ENCODE measurements around the gene SPAG16.
"Not testable (repeated sequence)": the region's sequence is repeated elsewhere in the genome, so short reads cannot be mapped to it uniquely, and the experiment has no call there.

Gene SPAG16

DNA sequence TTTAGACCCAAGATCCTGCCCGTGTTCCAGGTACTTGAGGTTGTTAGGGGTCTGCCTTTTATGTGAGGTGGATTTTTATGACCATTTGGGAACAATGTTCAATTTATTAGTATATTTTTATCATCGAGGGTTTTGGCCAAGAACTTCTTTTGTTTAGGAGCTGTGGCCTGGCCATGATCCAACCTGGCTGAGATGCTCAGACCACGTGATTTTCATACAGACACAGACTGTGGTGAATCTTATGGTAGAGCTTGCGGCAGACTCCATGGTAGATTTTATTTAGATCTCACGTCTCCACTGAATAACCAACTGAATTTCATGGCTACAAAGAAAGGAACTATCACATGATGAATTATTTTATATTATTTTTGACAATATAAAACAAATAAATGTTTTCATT, 721.1 kb downstream of the SPAG16 start:
- peak; percentile 16 for DNase-seq (ENCODE audit: low spot score)

DNA sequence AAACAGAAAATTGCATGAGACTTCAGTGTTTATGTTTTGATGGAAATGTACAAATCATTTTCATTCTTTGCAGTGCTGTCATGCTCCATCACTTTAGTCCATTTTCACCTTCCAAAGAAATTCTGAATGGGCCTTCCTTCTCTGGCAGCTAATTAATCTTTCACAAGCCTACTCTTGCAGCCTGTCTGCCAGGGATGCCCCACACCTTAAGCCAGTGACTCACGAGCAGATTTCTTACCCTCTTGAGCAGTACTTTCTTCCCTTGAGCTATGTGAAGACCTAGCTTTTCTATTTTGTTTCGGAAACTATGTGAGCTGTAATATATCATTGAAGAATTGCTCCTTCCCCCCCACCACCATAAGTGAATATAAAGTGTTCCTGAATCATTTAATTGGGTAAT, 722.3 kb downstream of the SPAG16 start:
- no peak for DNase-seq (ENCODE audit: low spot score)

DNA sequence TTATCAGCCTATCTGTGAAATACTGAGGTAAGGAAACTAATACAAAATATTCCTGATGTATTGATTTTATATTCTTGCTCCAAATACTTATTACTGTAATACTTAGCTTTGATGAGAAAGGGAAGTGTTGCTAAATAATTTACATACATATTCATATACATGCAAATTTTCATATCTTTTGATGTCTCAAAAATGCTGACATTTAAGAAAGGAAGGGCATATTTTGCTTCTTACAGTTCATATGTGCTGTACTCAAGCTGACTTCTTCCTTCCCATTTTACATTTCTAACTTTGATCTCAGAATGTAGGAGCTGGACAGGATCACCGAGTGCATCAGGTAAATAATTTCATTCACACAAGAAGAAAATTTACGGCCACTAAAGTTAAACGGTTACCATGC, 727.4 kb downstream of the SPAG16 start:
- no peak for DNase-seq (ENCODE audit: low spot score)

DNA sequence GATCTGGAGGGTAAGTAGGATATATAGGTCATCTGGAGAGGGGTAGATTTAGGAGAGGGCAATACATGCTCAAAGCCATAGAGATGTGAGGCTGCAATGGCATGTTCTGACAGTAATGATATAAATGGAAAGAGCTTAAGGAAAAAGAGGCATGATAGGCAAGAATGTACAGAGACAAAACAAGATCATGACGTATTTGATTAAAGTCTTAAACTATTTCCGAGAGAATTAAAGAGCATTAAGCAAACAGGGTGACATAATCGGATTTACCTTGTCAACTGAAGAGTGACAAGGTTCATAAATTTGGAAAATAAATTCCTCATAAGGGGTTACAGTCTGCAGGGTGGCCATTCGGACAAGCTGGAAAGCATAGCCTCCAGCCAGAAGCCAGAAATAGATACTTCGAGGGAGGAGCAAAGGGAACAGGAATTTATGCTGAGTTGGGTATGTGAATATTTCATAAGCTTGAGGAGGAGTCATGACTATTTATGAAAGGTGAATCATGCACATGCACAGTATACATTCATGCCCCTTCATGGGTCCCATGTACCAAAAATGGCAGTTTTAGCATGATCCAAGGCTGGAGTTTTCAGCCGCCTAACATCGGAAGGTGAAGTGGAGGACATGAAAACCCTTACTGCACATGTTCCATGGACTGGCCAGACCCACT, 730.4 kb downstream of the SPAG16 start:
- no peak for DNase-seq (ENCODE audit: low spot score)

DNA sequence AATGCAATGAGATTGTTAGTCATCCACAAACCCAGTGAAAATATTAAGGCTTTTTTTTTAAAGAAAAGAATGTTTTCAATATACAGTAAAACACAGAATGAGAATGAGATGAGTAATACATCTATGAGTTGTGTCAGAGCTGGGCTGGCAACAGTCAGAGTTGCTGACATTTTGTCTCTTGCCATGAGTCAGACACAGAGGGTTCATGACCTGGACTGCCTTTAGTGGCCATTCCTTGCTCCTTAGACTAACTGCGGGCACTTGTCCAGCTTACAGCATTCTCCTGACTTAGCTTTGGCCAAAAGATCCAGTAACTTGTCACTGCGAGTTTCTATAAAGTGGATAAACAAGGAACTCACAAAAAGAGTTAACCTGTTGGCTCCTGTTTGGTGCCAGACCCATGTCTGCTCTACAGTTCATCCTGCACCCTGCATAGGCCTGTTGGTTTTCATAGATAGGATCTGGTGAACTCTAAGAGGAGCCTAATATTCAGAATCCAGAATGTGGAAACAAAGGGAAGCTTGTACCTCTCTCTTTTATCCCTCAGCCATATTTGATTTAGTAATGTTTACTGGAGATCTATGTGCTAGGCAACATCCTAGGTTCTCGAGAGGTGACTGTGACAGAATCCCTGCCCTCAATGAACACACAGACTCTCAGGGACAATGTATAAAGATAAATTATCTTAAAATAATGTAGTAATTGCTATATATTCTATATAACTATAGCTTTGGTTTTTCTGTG, 735.1 kb downstream of the SPAG16 start:
- DNase-seq (ENCODE audit: low spot score), result peak; percentile 82

DNA sequence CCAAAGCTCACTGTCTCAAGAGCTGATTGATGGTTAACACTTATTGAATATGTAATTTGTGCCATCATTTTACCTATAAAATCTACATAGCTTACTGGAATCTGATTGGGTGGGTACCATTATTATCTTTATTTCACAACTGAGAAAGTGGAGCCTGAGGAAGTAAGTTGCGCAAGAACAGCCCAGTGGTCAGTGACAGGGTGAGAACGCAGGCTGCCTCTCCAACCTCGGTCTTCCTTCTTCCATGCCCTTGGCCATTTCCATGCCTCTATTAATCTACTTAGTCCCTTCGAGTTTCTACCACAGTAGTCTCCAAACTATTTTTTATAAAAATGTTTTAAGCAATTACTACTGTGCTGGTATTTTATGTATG, 735.7 kb downstream of the SPAG16 start:
- no peak for DNase-seq (ENCODE audit: low spot score)

DNA sequence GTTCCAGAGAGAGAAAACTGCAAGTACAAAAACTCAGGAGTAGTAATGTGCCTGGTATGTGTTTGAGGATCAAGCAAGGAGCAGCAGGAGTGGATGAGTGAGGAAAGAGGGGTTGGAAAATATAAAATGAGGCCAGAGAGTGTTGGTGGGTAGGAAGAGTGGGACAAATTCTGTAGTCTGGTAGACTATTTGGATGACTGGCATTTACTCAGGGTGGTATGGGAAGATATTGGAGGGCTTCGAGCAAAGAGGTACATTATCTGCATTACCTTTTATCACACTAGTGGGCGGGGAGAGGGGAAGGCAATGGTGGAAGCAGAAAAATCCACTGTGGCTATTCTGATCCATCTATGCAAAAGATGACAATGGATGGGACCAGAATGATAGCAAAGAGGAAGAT, 744.9 kb downstream of the SPAG16 start:
- DNase-seq (ENCODE audit: low spot score), result no peak

DNA sequence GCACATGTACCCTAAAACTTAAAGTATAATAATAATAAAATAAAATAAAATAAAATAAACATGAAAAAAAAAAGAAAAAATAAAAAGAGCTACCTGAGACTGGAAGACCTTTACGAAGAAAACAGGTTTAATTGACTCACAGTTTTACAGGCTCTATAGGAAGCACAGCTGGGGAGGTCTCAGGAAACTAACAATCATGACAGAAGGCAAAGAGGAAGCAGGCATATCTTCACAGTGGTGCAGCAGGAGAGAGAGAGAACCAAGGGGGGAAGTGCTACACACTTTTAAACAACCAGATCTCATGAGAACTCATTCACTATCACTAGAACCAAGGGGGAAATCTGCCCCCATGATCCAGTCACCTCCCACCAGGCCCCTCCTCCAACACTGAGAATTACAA, 747.3 kb downstream of the SPAG16 start:
- no peak for DNase-seq (ENCODE audit: low spot score)

DNA sequence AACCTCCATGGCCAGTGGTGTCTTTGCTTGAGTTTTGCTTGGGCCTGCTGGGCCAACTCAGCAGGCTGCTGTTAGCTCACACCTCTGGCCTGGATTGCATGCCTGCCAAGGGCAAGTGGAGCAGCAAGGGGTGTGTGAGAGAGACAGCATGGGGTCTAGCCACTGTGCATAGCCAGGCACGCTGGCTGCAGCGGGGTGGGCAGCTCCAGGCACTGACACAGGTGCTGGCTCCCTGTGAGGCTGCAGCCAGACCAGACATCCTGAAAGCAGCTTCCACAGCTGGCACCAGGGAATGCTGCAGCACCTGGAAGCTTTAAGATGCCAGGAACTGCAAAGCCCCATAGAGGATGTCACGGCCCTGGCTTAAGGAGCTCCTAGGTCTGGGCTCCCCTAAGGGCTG, 750.2 kb downstream of the SPAG16 start:
- no peak for DNase-seq (ENCODE audit: low spot score)

DNA sequence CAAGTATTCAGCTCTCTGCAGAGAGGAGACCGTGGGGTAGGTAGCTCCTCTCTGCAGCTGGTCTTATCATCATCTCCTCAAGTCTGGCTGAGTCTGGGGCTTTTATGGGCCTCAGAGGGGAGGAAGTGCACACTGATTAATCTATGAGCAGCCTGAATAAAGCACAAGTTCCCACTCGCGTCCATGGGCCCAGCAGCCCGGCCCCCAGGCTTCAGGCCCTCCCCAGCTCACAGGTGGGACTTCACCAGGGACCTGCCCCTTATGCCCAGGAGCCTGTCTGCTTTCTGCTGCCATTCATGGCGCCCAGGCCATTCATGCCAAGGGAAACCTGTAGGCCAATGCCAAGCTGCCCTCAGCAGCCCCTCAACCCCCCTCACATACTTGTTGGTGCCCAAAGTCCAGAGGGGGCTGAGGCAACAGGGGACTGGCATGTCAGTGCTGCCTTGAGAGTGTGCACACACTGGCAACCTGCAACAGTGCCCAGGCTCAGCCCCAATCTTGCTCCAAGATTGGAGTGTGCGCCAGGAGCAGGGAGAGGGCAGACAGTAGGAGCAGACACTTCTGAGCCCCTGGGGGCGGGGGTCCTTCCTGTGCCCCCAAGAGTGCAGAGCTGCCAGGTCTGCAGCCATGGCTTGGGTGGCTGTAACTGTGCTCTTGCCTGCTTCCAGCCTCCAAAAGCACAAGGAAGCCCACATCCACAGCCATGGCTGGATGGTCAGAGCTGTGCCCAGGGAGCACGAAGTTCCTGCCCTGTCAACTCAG, 751.0 kb downstream of the SPAG16 start:
- DNase-seq (ENCODE audit: low spot score), result no peak

DNA sequence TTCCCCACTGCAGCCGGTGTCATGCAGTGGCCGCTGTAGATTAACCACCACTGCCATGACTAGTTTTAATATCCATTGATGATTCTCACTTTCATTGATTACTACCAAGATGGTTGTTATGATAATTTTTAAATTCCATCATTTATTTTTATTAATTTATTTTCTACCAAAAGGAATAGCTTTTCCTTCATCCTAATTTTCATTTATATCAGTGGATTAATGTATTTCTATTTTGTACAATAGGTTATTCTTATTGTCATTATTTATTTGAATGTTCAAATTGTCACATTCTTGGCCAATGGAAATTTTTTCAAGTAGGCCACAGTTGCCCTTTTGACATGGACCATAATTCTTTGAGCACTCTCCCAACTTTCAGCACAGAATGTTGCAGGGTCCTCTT, 751.7 kb downstream of the SPAG16 start:
- no peak for DNase-seq (ENCODE audit: low spot score)

DNA sequence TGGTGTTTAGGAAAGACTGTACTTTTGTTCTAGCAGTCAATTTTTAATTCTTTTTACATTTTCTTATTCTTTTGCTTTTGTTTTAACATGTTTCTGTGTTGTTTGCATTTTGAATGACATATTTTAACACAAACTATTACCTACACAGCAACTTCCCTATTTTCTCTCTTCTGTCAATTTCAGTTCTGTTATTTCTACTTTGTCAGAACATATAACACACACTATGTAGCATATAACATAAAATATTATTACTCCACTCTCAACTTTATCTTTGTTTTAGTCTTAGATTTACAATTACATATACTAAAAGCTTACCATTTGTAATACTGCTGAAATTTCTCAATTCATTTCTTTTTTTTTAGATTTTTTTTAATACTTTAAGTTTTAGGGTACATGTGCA, 753.9 kb downstream of the SPAG16 start:
- DNase-seq (ENCODE audit: low spot score), result no peak

DNA sequence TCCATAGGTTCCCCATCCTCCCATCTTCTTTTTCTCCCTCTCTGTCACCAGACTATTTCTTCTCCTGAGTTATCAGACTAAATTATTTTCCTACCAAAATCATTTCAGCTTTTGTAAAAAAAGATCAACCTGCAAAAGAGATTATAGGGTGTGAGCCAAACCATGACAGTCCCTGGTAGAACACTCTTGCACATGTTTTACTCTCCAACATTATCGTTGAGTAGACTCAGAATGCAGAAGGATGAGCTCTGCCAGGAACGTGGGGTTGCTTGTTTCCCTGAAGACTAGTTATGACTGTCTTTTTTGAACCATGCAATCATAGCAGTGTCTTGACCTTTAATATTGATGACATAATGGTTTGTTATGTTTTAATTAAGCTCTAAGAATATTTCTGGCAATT, 766.5 kb downstream of the SPAG16 start:
- DNase-seq (ENCODE audit: low spot score), result no peak

DNA sequence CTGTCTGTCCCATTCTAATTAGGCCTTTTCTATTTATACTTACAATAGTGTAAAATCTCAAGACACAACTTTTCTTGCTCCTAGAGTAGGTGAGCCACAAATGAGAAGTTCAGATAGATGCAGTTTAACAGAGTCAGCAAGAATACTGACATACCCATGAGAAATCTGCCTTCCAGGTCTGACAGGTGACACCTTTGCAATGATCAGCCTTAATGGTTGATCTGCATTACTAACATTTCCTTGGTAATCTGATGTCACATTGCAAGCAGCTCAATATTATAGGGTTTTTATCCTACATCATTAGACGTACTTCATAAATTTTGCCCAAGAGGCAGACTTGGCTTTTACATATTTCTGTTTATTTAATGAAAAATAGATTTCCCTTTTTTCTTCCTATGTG, 767.3 kb downstream of the SPAG16 start:
- DNase-seq (ENCODE audit: low spot score), result no peak

DNA sequence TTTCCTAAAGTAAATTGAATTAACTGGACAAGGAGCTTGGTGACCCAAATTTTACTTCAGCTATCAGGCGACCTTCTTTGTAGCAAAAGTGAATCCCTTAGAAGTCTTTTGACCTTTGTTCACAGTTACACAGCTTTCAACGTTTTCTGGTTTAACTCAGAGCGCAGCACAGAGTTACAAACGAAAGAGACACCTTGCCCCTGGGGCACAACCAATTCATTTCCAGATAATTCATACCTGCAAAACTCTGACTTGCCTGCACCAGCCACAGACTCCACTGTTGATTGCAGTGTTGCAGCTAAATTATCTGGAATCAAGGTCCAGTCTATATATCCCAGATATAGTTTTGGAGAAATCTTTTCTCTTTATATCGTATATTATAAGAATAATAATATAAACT, 768.0 kb downstream of the SPAG16 start:
- no peak for DNase-seq (ENCODE audit: low spot score)

DNA sequence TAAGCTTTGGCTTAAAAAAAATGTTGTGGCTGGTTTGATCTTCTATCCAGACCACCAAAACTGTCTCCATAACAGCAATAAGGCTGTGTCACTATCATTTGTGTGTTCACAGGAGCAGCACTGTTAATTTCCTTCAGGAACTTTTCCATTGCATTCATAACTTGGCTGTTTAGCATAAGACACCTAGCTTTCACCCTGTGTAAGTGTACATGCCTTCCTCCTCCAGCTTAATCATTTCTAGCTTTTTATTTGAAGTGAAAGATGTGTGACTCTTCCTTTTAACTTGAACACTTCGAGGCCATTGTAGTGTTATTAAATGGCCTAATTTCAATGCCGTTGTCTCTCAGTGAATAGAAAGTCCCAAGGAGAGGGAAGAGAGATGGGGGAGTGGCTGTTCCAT, 773.7 kb downstream of the SPAG16 start:
- no peak for DNase-seq (ENCODE audit: low spot score)

DNA sequence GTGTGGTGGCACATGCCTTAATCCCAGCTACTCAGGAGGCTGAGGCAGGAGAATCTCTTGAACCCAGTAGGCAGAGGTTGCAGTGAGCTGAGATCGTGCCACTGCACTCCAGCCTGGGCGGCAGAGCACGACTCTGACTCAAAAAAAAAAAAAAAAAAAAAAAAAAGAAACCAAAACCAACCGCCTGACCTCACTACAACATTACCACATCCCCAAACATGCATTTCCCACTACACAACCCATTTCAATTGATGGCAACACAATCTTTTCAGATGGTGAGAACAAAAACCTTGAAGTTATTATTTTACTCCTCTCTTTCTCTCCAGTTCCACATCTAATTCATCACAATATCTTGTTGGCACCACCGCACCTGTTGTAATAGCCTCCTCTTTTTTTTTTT, 778.0 kb downstream of the SPAG16 start:
- DNase-seq (ENCODE audit: low spot score), result not testable (repeated sequence)

DNA sequence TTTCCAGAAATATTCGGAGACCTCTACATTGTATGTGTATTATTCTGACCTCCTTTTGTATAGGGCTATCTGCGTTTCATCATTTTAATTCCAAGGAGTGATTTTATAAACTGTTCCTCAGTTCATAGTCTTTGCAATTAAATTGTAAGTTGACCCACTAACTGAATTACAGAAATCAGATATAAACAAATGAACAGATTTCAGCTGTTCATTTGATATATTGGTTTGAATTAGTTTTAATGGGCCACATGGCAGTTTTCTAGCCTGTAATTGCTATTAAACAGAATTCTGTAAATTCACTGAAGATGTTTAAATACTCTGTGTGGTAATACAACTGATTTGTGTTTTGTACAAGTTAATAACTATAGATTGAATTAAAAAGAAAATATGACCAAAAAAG, 780.2 kb downstream of the SPAG16 start:
- DNase-seq (ENCODE audit: low spot score), result no peak

DNA sequence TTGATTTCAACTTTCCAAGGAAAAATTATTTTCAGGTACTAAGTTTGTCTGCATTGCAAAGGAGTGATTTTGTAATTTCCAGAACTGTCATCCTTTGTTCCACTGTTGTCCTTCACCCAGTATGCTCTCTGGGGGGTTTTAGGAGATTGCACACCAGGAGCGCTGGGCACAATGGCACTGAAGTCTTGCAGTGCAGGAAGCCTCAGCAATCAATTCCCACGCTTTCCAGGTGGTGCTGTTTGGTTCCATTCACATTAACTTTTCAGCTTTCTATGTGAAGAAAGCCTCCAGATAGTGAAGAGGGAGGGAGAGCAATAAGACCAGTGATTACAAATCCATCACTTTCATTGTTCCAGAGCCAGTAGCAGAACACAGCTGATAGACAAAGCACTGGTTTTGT, 782.6 kb downstream of the SPAG16 start:
- DNase-seq (ENCODE audit: low spot score), result no peak

DNA sequence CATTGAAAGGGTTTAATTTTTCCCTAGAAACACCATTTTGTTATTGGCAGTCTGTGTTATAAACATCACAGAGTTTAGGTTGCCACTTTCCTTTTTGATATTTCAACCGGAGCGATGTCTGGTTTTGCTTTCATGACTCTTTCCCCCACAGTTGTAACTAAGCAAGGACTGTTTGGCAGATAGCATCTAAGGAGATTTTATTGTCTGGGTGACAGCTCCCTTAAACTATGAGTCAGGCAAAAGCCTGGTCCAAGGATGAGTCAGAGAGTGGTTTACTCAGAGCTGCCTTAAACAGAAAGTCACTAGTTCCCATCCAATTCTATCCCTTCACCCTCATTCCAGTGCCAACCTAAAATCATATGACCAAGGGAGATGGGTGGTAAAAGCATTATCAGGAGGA, 785.0 kb downstream of the SPAG16 start:
- peak; percentile 74 for DNase-seq (ENCODE audit: low spot score)

DNA sequence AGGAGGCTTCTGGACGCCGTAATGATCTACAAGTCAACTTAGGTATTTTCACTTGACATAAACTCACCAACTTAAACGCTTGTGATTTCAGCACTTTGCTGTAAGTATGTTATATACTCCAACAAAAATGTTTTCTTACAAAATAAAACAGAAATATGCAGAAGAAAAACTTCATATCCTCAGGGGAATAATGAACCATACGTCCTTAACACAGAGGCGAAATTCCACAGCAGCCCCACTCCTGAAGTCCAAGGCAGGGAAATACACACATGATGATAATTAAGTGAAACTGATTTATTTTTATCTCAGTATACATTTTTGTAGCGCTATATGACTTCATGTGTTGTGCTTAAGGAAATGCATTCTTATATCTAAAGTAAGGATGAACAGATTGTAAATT, 791.2 kb downstream of the SPAG16 start:
- no peak for DNase-seq (ENCODE audit: low spot score)

DNA sequence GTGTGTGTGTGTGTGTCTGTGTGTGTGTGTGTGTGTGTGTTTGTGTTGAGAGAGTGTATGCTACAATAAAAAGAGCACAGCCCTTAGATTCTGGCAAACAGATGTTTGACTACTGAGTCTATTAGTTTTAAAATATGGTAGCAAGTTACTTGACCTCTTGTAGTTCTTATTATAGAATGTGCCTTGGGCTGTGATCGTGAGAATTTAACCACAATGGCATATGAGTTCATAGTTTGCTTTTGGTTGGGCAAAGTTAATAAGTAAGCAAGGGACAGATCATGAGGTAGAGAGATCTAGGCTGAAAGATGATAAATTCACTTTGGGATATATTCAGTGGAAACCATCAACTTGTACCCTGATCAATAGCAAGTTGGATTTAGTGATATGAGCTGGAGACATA, 792.3 kb downstream of the SPAG16 start:
- DNase-seq (ENCODE audit: low spot score), result no peak

DNA sequence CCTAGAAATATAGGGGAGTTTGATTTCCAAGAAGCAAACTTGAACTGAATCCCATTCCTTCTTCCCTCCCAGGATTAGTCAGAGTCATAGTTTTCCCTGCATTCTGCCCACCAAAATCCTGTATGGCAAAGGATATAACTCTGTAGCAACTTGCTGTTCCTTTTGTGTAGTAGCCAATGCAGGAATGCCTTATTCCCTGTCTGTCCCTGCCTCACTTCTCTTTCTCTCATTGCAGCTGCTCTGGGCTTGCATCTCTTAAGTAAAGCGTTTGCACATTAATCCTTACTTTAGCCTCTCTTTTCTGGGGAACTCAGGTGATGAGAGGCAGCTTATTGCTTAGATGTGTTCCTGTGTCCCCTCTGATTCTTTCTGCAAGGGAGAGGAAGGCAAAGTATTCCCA, 793.5 kb downstream of the SPAG16 start:
- no peak for DNase-seq (ENCODE audit: low spot score)

All from COLO829 (cell line).